ENCODE results near the gene GIN1. TPM values are rescaled to one million over a fixed set of nuclear protein-coding genes. Genes with fewer than 3 reads are reported as not detected.

Gene GIN1
- total and polyA plus RNA-seq, 2 donors from 2014 or later = 6.3 to 8.1 TPM

DNA sequence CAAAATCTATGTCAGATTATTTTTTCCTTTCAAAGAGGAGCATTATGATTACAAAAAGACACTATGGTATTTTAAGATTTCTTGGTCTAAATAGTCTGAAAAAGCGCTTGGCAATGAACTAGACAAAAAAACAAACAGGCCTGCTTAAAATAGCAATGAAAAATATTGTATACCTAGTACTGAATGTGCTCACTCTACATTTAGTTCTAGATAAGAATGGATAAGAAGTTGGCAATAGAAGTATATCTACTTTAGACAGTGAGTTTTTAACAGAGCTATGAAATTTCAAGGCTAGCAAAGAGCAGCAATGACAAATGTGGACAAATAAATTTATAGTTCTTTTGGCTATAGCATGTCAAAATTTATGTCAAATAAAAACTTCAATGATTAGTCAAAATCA is 26.2 kb downstream of the GIN1 start:
- TF ChIP-seq, protein P1, sequence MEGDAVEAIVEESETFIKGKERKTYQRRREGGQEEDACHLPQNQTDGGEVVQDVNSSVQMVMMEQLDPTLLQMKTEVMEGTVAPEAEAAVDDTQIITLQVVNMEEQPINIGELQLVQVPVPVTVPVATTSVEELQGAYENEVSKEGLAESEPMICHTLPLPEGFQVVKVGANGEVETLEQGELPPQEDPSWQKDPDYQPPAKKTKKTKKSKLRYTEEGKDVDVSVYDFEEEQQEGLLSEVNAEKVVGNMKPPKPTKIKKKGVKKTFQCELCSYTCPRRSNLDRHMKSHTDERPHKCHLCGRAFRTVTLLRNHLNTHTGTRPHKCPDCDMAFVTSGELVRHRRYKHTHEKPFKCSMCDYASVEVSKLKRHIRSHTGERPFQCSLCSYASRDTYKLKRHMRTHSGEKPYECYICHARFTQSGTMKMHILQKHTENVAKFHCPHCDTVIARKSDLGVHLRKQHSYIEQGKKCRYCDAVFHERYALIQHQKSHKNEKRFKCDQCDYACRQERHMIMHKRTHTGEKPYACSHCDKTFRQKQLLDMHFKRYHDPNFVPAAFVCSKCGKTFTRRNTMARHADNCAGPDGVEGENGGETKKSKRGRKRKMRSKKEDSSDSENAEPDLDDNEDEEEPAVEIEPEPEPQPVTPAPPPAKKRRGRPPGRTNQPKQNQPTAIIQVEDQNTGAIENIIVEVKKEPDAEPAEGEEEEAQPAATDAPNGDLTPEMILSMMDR (IDR thresholded peaks at IDR 0.05; ENCODE audit: borderline replicate concordance, extremely low read depth, insufficient read depth) = no peak
- DNase-seq (no peak), FAIRE-seq (no peak)
- Histone ChIP-seq H3K9me3 (ENCODE audit: control insufficient read depth in 2 of 3, insufficient read depth in 1 of 3, low read length in 3 of 3) (no peaks in the 10 kb centered on the region), H3K4me1 (ENCODE audit: control insufficient read depth in 2 of 3, insufficient read depth in 2 of 3, low read depth in 1 of 3, low read length in 3 of 3) (peaks cover 0 to 5% (median 0%) of the 10 kb centered on the region in 3 donors), H3K27me3 (ENCODE audit: control insufficient read depth, insufficient read depth, low read length) (no peaks in the 10 kb centered on the region), H3K36me3 (ENCODE audit: control insufficient read depth in 2 of 3, insufficient read depth in 3 of 3, low read length in 3 of 3) (peaks cover 0 to 4% (median 0%) of the 10 kb centered on the region in 3 donors), H3K9ac (ENCODE audit: low read length in 3 of 3) (no peak overlapping the region), H3K4me3 (ENCODE audit: low read length in 3 of 3) (no peak overlapping the region), H3K27ac (ENCODE audit: low read depth in 2 of 2, low read length in 2 of 2) (no peak overlapping the region)
- intact Hi-C loops (cut with DNase I) = no loop called here

DNA sequence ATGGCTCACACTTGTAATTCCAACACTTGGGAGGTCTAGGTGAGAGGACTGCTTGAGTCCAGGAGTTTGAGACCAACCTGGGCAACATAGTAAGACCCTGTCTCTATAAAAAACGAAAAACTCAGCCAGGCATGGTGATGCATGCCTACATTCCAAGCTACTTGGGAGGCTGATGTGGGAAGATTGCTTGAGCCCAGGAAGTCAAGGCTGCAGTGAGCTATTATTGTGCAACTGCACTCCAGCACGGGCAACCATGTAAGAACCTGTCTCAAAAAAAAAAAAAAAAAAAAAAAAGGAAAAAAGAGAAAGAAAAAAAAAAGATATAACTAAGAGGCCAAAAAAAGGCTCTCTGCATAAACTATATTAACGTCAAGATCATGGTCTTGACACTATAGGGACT is 27.3 kb downstream of the GIN1 start:
- Histone ChIP-seq H3K27ac (ENCODE audit: low read depth in 2 of 2, low read length in 2 of 2) (no peak overlapping the region), H3K4me1 (ENCODE audit: control insufficient read depth in 2 of 3, insufficient read depth in 2 of 3, low read depth in 1 of 3, low read length in 3 of 3) (no peaks in the 10 kb centered on the region), H3K9ac (ENCODE audit: low read length in 3 of 3) (no peak overlapping the region), H3K9me3 (ENCODE audit: control insufficient read depth in 2 of 3, insufficient read depth in 1 of 3, low read length in 3 of 3) (no peaks in the 10 kb centered on the region), H3K4me3 (ENCODE audit: low read length in 3 of 3) (no peak overlapping the region), H3K27me3 (ENCODE audit: control insufficient read depth, insufficient read depth, low read length) (no peaks in the 10 kb centered on the region), H3K36me3 (ENCODE audit: control insufficient read depth in 2 of 3, insufficient read depth in 3 of 3, low read length in 3 of 3) (peaks cover 0 to 4% (median 0%) of the 10 kb centered on the region in 3 donors)
- DNase-seq (no peak), FAIRE-seq (no peak)
- intact Hi-C loops (cut with DNase I) = no loop called here
- TF ChIP-seq, protein P1 (IDR thresholded peaks at IDR 0.05; ENCODE audit: borderline replicate concordance, extremely low read depth, insufficient read depth) = no peak

DNA sequence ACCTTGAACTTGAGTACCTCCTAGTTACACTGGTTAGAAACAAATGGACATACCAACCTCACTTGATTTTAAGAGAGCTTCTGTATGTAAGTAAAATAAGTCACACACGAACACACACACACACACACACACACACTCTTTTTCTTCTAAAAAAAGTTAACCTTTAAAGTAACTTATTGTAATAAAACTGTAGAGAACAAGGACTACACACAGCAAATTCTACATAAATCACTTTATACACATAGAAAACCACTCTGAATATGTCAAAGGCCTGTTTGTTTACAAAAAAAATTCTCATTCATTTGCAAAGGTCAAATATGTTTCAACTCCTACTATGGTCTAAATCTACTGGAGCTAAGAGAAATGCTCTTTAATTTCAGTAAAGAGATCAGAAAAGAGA is 29.1 kb downstream of the GIN1 start:
- no peak overlapping the region for H3K4me3 ChIP-seq (ENCODE audit: low read length in 3 of 3)
- DNase-seq (no peak), FAIRE-seq (no peak)
- H3K27ac ChIP-seq (ENCODE audit: low read depth in 2 of 2, low read length in 2 of 2) = no peak overlapping the region
- intact Hi-C loops (cut with DNase I) = no loop called here
- peaks cover 0 to 4% (median 0%) of the 10 kb centered on the region in 3 donors for H3K36me3 ChIP-seq (ENCODE audit: control insufficient read depth in 2 of 3, insufficient read depth in 3 of 3, low read length in 3 of 3)
- no peak overlapping the region for H3K9ac ChIP-seq (ENCODE audit: low read length in 3 of 3)
- TF ChIP-seq, protein P1 (IDR thresholded peaks at IDR 0.05; ENCODE audit: borderline replicate concordance, extremely low read depth, insufficient read depth) = no peak
- no peaks in the 10 kb centered on the region for H3K4me1 ChIP-seq (ENCODE audit: control insufficient read depth in 2 of 3, insufficient read depth in 2 of 3, low read depth in 1 of 3, low read length in 3 of 3)
- H3K27me3 ChIP-seq (ENCODE audit: control insufficient read depth, insufficient read depth, low read length) = no peaks in the 10 kb centered on the region
- no peaks in the 10 kb centered on the region for H3K9me3 ChIP-seq (ENCODE audit: control insufficient read depth in 2 of 3, insufficient read depth in 1 of 3, low read length in 3 of 3)

DNA sequence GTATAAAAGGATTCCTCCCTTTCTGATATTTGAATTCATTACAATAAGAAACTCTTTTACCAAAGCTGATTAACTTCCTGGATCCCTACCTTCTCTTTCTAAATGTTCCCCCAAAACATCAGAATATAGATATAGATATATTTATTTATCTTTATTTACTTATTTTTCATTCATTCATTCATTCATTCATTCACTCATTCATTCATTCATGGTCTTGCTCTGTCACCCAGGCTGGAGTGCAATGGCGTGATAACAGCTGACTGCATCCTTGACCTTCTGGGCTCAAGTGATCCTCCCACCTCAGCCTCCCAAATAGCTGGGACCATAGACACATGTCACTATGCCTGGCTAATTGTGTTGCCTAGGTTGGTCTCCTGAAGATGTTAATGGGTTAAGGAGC is 30.7 kb downstream of the GIN1 start:
- Histone ChIP-seq H3K4me3 (ENCODE audit: low read length in 3 of 3) (no peak overlapping the region), H3K9ac (ENCODE audit: low read length in 3 of 3) (no peak overlapping the region), H3K9me3 (ENCODE audit: control insufficient read depth in 2 of 3, insufficient read depth in 1 of 3, low read length in 3 of 3) (peaks cover 0 to 6% (median 0%) of the 10 kb centered on the region in 3 donors), H3K4me1 (ENCODE audit: control insufficient read depth in 2 of 3, insufficient read depth in 2 of 3, low read depth in 1 of 3, low read length in 3 of 3) (no peaks in the 10 kb centered on the region), H3K27ac (ENCODE audit: low read depth in 2 of 2, low read length in 2 of 2) (no peak overlapping the region), H3K36me3 (ENCODE audit: control insufficient read depth in 2 of 3, insufficient read depth in 3 of 3, low read length in 3 of 3) (peaks cover 0 to 6% (median 4%) of the 10 kb centered on the region in 3 donors), H3K27me3 (ENCODE audit: control insufficient read depth, insufficient read depth, low read length) (no peaks in the 10 kb centered on the region)
- DNase-seq (no peak), FAIRE-seq (no peak)
- TF ChIP-seq, protein P1 (IDR thresholded peaks at IDR 0.05; ENCODE audit: borderline replicate concordance, extremely low read depth, insufficient read depth) = no peak
- intact Hi-C loops (cut with DNase I) = no loop called here

Measured in kidney (tissue), 14 donors.